ENCODE measurements around the gene CHPF.

Gene CHPF

GRCh38 chr2:219569041-219569440, 25.4 kb upstream of the CHPF start:
- no peak for DNase-seq (ENCODE audit: low read depth in 1 of 2, low spot score in 1 of 2)

DNA sequence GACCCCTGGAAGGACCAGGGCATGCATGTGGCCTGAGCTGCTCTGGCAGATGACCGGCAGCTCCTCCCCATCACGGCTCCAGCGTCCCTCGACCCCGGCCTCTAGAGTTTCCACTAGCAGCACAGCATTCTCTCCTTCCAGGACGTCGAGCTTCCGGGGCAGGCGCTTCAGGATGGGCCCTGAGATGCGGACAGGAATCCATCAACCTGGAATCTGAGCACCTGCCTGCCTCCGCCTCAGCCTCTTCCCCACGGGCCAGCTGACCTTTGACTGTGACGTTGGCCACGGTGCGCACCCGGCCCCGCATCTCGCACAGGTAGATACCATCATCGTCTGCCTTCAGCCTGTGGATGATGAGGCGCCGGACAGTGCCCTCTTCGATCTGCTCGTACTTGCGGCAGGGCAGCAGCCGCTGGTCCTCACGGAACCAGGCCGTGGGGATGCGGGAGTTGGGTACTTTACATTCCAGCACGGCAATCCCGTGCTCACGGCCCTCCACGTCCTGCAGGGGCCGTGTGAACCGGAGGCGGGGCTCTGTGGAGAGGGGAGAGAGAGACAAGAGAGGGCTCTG, 24.3 kb upstream of the CHPF start:
- DNase-seq (ENCODE audit: low read depth in 1 of 2, low spot score in 1 of 2) = no peak

GRCh38 chr2:219567131-219567530, 23.5 kb upstream of the CHPF start:
- DNase-seq (ENCODE audit: low read depth in 1 of 2, low spot score in 1 of 2) = no peak

DNA sequence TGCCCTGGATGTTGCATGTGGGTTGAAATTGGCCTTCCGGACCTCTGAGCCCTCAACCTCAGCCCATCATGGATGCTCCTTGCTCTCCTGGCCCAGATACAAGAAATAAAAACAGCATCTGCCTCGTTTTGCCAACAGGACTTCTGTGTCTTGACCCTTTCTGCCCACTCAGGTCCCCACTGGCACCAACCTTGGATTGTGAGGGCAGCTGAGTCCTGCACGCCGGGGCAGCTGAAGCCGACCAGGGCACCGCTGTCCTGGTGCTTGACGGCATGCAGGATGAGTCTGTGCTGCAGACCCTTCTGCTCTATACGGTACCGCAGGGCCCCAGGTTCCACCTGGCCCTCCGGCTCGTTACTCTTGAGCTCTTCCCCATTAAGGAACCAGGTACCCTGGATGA, 23.0 kb upstream of the CHPF start:
- DNase-seq (ENCODE audit: low read depth in 1 of 2, low spot score in 1 of 2) = no peak

GRCh38 chr2:219565130-219566080, 21.8 kb upstream of the CHPF start:
- DNase-seq (ENCODE audit: low read depth in 1 of 2, low spot score in 1 of 2) = no peak

GRCh38 chr2:219563271-219563928, 19.8 kb upstream of the CHPF start:
- DNase-seq (ENCODE audit: low read depth in 1 of 2, low spot score in 1 of 2) = no peak

GRCh38 chr2:219562049-219563020, 18.7 kb upstream of the CHPF start:
- DNase-seq (ENCODE audit: low read depth in 1 of 2, low spot score in 1 of 2) = no peak

DNA sequence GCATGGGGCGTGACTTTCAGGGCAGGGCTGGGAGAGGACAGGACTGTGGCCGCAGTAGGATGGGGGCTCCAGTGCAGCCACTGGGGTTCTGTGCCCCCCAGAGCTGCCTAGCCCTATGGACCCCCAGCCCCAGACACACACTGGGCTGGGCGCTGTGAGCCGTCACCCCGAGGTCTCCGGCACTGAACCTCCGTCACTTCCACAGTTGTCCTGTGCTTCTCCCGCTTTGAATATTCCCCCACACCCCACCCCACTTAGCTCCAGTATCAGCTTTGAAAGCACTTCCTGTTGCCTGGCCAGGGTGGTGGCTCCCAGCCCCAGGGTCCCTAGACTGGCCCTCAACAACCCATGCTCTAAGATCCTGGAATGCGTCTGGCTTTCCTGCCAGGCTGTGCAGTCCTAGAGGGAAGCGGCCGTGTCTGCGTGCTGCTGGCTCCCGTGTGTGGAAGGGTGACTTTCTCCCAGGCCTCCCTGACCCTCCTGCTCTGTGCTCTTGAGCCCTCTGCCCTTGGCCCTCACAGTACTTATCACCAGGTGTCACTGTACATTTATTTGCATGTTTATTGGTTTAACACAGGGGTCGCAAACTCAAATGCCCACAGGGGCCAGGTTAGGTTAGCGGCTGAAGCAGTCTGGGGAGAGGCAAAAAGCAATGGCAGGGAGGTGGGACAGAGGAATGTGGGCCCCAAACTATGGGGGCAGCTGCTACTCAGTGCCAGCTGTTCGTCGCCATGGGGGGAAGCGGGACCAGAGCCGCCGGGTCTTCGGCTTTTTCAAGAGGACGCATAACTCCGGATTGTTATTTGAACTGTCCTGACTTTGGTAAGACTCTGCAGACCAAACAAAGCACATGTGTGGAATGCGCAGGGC, 17.8 kb upstream of the CHPF start:
- no peak for DNase-seq (ENCODE audit: low read depth in 1 of 2, low spot score in 1 of 2)

GRCh38 chr2:219560893-219561178, 17.2 kb upstream of the CHPF start:
- no peak for DNase-seq (ENCODE audit: low read depth in 1 of 2, low spot score in 1 of 2)

DNA sequence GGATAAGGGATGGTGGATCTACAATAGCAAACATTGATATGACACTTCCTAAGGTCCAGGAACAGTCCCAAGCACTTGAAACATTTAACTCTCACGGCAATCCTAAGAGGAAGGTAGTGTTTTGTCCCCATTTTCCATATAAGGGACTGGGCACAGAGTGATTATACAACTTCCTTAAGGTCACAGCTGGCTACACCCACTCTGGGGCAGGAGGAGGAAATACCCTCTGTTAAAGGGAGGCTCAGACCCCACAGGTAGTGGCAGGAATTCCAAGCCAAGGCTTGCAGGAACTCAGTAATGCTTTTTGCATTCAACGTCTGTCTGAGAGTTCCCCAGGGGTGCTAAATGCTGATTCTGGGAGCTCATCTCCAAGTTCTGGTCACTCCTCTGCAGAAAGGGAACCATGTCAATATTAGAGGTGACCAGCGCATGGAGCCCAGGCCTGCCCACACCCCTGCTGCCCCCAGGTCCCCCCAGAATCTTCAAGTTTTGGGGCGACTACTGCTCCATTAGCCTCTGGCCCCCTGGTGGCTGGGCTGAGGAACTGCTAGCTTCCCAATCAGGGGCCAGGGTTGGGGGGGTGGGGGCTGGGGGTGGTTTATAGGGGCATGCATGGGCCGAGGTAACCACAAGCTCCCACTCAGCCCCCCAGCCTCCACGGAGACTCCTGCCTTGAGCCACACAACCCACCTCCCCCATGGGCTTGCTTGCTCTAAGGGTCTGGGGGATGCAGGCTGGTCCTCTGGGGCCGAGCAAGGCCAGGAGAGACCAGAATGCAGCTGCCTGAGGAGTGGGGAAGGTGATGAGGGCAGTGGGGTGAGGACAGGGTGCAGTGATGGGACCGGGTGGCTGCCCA, 16.7 kb upstream of the CHPF start:
- DNase-seq (ENCODE audit: low read depth in 1 of 2, low spot score in 1 of 2) = no peak

DNA sequence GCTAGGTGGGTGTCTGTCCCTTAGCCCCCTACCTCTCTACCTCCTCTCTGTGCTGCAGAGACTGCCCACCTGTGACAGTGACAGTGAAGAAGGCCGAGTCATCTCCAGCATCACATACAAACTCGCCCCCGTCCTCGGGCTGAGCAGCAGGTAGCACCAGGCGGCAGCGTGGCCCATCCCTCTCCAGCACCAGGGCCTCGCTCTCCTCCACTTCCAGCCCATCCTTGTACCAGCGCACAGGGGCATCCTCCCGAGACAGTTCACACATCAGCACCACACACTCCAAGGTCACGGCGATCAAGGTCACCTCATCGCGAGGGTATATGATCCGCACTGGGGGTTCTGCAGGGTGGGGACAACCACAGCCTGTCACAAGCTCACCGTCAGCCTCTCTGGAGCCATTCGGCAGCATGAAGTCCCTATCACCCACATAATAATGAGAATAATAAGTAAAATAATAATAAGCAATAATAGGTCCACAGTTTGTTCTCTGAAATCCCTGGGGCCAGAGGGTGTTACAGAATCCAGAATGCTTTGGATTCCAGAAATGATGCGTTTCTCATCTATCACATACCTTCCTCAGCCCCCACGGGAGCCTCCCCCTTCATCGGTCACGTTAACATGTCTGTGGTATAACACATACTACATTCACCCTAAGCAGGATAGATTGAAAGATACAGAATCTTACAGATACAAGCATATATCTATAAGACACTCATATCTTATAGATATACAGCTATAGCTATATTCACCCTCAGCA, 15.7 kb upstream of the CHPF start:
- DNase-seq (ENCODE audit: low read depth in 1 of 2, low spot score in 1 of 2) = no peak

- DNase-seq (ENCODE audit: low read depth in 1 of 2, low spot score in 1 of 2) = no peak
Measured at GRCh38 chr2:219557791-219558785, 14.5 kb upstream of the CHPF start.

DNA sequence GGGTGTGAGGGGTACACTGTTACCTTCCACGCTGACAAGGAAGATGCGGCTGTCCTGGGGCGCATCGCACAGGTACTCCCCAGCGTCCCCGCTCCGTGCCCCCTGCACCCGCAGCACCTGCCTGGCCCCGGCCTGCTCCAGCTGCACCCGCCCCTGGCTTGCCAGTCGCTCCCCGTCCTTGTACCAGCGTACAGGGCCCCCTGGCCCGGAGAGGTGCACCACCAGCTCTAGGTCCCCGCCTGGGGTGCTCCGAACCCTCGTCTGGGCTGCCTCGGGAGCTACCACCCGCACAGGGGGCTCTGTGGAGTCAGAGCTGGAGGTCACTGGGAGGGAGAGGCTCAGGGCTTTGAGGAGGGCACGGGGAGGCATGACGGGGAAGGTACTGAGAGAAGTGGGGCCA, 13.7 kb upstream of the CHPF start:
- no peak for DNase-seq (ENCODE audit: low read depth in 1 of 2, low spot score in 1 of 2)

GRCh38 chr2:219556413-219556812, 12.8 kb upstream of the CHPF start:
- no peak for DNase-seq (ENCODE audit: low read depth in 1 of 2, low spot score in 1 of 2)

- no peak for DNase-seq (ENCODE audit: low read depth in 1 of 2, low spot score in 1 of 2)
Measured at GRCh38 chr2:219555956-219556355, 12.3 kb upstream of the CHPF start.

- no peak for DNase-seq (ENCODE audit: low read depth in 1 of 2, low spot score in 1 of 2)
Measured at GRCh38 chr2:219554350-219554749, 10.7 kb upstream of the CHPF start.

GRCh38 chr2:219553463-219553963, 9.9 kb upstream of the CHPF start:
- DNase-seq (ENCODE audit: low read depth in 1 of 2, low spot score in 1 of 2) = no peak

- DNase-seq (ENCODE audit: low read depth in 1 of 2, low spot score in 1 of 2) = no peak
Measured at GRCh38 chr2:219553168-219553417, 9.5 kb upstream of the CHPF start.
